ENCODE results near the gene GIT2.

GIT2 gene

GRCh38 chr12:109946505-109946904, 49.7 kb downstream of the GIT2 start:
- Histone ChIP-seq H3K4me3 (ENCODE audit: low read depth, low read length) (no peak overlapping the region), H3K27me3 (ENCODE audit: control insufficient read depth, insufficient read depth, low read length) (no peaks in the 10 kb centered on the region), H3K36me3 (ENCODE audit: control insufficient read depth, insufficient read depth, low read length) (peaks cover 21% of the 10 kb centered on the region), H3K27ac (ENCODE audit: low read depth, low read length) (no peak overlapping the region), H3K9me3 (ENCODE audit: control insufficient read depth, insufficient read depth, low read depth, low read length) (no peaks in the 10 kb centered on the region), H3K9ac (ENCODE audit: low read length) (no peak overlapping the region), H3K4me1 (ENCODE audit: control insufficient read depth, insufficient read depth, low read length) (peaks cover 24% of the 10 kb centered on the region)

GRCh38 chr12:109944561-109945359, 51.4 kb downstream of the GIT2 start:
- peak overlapping the region; percentile 0 for H3K9ac ChIP-seq (ENCODE audit: low read length)

GRCh38 chr12:109943811-109944210, 52.4 kb downstream of the GIT2 start:
- Histone ChIP-seq H3K9me3 (ENCODE audit: control insufficient read depth, insufficient read depth, low read depth, low read length) (no peaks in the 10 kb centered on the region), H3K27ac (ENCODE audit: low read depth, low read length) (no peak overlapping the region), H3K4me3 (ENCODE audit: low read depth, low read length) (no peak overlapping the region), H3K36me3 (ENCODE audit: control insufficient read depth, insufficient read depth, low read length) (peaks cover 8% of the 10 kb centered on the region), H3K27me3 (ENCODE audit: control insufficient read depth, insufficient read depth, low read length) (no peaks in the 10 kb centered on the region), H3K9ac (ENCODE audit: low read length) (no peak overlapping the region), H3K4me1 (ENCODE audit: control insufficient read depth, insufficient read depth, low read length) (peaks cover 22% of the 10 kb centered on the region)

More at GRCh38 chr12:109944561-109945359, 51.4 kb downstream of the GIT2 start:
- peaks cover 22% of the 10 kb centered on the region for H3K4me1 ChIP-seq (ENCODE audit: control insufficient read depth, insufficient read depth, low read length)
- H3K27me3 ChIP-seq (ENCODE audit: control insufficient read depth, insufficient read depth, low read length) = no peaks in the 10 kb centered on the region
- H3K4me3 ChIP-seq (ENCODE audit: low read depth, low read length) = no peak overlapping the region
- H3K36me3 ChIP-seq (ENCODE audit: control insufficient read depth, insufficient read depth, low read length) = peaks cover 4% of the 10 kb centered on the region
- no peaks in the 10 kb centered on the region for H3K9me3 ChIP-seq (ENCODE audit: control insufficient read depth, insufficient read depth, low read depth, low read length)
- no peak overlapping the region for H3K27ac ChIP-seq (ENCODE audit: low read depth, low read length)

GRCh38 chr12:109940339-109940923, 55.7 kb downstream of the GIT2 start:
- Histone ChIP-seq H3K9me3 (ENCODE audit: control insufficient read depth, insufficient read depth, low read depth, low read length) (no peaks in the 10 kb centered on the region), H3K36me3 (ENCODE audit: control insufficient read depth, insufficient read depth, low read length) (peaks cover 28% of the 10 kb centered on the region), H3K9ac (ENCODE audit: low read length) (no peak overlapping the region), H3K27ac (ENCODE audit: low read depth, low read length) (no peak overlapping the region), H3K27me3 (ENCODE audit: control insufficient read depth, insufficient read depth, low read length) (no peaks in the 10 kb centered on the region), H3K4me1 (ENCODE audit: control insufficient read depth, insufficient read depth, low read length) (peaks cover 11% of the 10 kb centered on the region), H3K4me3 (ENCODE audit: low read depth, low read length) (no peak overlapping the region)

GRCh38 chr12:109939504-109939903, 56.7 kb downstream of the GIT2 start:
- Histone ChIP-seq H3K9ac (ENCODE audit: low read length) (no peak overlapping the region), H3K36me3 (ENCODE audit: control insufficient read depth, insufficient read depth, low read length) (peaks cover 31% of the 10 kb centered on the region), H3K27me3 (ENCODE audit: control insufficient read depth, insufficient read depth, low read length) (no peaks in the 10 kb centered on the region), H3K27ac (ENCODE audit: low read depth, low read length) (no peak overlapping the region), H3K4me1 (ENCODE audit: control insufficient read depth, insufficient read depth, low read length) (peaks cover 2% of the 10 kb centered on the region; the same call in 1 of the 2 replicates), H3K9me3 (ENCODE audit: control insufficient read depth, insufficient read depth, low read depth, low read length) (no peaks in the 10 kb centered on the region), H3K4me3 (ENCODE audit: low read depth, low read length) (no peak overlapping the region)

DNA sequence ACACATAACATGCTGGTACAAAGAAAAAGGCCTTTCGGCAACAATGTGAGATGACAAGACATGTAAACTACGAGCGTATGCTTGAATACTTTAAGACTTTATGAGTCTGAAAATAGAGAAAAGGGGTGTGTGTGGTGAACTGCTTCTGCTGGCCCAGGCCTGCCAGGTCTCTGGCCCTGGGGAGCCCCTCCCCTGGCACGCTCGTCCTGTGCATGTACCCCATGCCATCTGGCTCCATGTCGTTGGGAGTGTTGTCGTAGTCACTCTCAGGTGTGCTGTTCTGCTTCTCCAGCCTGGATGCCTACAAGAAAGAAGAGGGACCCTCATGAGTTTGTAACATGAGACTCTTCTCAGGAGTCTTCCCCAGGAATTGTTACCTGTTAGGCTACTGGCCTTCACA, 57.2 kb downstream of the GIT2 start:
- H3K27ac ChIP-seq (ENCODE audit: low read depth, low read length) = no peak overlapping the region

DNA sequence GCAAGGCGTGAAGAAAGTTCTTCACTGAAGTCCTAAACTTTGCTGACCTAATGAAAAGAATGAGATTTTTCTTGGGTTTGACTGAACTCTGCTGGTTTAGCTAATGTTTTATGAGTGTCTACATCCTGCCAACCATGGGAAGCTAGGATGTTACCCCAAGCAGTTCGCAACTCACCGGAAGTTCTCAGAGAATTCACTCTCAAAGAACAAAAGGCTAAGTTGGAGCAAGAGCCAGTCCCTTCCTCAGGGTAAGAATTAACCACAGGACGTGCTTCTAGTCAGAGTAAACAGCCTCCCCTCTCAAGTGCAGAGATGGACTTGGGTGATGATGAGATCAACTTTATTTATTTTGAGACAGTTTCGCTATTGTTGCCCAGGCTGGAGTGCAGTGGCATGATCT, 58.8 kb downstream of the GIT2 start:
- Histone ChIP-seq H3K4me1 (ENCODE audit: control insufficient read depth, insufficient read depth, low read length) (no peaks in the 10 kb centered on the region), H3K36me3 (ENCODE audit: control insufficient read depth, insufficient read depth, low read length) (peaks cover 48% of the 10 kb centered on the region), H3K4me3 (ENCODE audit: low read depth, low read length) (no peak overlapping the region), H3K9ac (ENCODE audit: low read length) (no peak overlapping the region), H3K27me3 (ENCODE audit: control insufficient read depth, insufficient read depth, low read length) (no peaks in the 10 kb centered on the region), H3K9me3 (ENCODE audit: control insufficient read depth, insufficient read depth, low read depth, low read length) (no peaks in the 10 kb centered on the region), H3K27ac (ENCODE audit: low read depth, low read length) (no peak overlapping the region)

More for the DNA sequence above, 57.2 kb downstream of the GIT2 start:
- Histone ChIP-seq H3K36me3 (ENCODE audit: control insufficient read depth, insufficient read depth, low read length) (peaks cover 34% of the 10 kb centered on the region), H3K4me3 (ENCODE audit: low read depth, low read length) (no peak overlapping the region), H3K4me1 (ENCODE audit: control insufficient read depth, insufficient read depth, low read length) (no peaks in the 10 kb centered on the region), H3K9ac (ENCODE audit: low read length) (no peak overlapping the region), H3K9me3 (ENCODE audit: control insufficient read depth, insufficient read depth, low read depth, low read length) (no peaks in the 10 kb centered on the region), H3K27me3 (ENCODE audit: control insufficient read depth, insufficient read depth, low read length) (no peaks in the 10 kb centered on the region)

GRCh38 chr12:109934026-109934425, 62.1 kb downstream of the GIT2 start:
- H3K9ac ChIP-seq (ENCODE audit: low read length) = no peak overlapping the region
- no peaks in the 10 kb centered on the region for H3K9me3 ChIP-seq (ENCODE audit: control insufficient read depth, insufficient read depth, low read depth, low read length)
- H3K36me3 ChIP-seq (ENCODE audit: control insufficient read depth, insufficient read depth, low read length) = peaks cover 65% of the 10 kb centered on the region
- H3K27ac ChIP-seq (ENCODE audit: low read depth, low read length) = no peak overlapping the region
- H3K4me1 ChIP-seq (ENCODE audit: control insufficient read depth, insufficient read depth, low read length) = no peaks in the 10 kb centered on the region
- no peak overlapping the region for H3K4me3 ChIP-seq (ENCODE audit: low read depth, low read length)
- no peaks in the 10 kb centered on the region for H3K27me3 ChIP-seq (ENCODE audit: control insufficient read depth, insufficient read depth, low read length)

DNA sequence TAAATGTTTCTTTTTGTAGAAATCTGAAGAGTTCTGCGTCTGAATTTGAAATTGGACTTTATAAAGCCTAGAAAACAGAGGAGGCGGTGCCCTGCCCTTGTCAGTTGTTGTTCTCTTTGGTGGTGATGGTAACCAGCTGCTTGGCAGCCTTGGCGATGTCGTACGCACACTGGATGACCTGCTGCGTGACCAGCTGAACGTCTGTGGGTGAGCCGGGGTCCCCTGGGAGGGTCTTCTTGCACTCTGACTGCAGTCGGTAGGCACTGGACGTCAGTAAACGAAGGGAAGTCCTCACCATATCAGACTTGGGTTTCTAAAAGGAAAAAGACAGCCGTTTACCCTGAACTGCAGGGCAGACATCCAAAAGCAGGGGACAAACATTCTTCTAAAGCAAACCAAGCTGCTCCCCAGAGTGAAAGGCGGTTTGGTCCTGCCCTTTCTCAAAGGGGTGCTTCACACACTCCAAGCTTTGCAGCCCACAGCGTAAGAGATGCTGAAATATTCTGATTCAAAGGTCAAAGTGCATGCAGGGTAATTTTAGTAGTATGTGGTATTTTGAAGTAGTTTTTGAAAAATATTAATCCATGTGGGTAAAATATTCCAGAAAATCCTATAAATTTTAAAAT, 63.2 kb downstream of the GIT2 start:
- no peaks in the 10 kb centered on the region for H3K27me3 ChIP-seq (ENCODE audit: control insufficient read depth, insufficient read depth, low read length)
- H3K27ac ChIP-seq (ENCODE audit: low read depth, low read length) = no peak overlapping the region
- no peaks in the 10 kb centered on the region for H3K4me1 ChIP-seq (ENCODE audit: control insufficient read depth, insufficient read depth, low read length)
- peaks cover 55% of the 10 kb centered on the region for H3K36me3 ChIP-seq (ENCODE audit: control insufficient read depth, insufficient read depth, low read length)
- H3K4me3 ChIP-seq (ENCODE audit: low read depth, low read length) = no peak overlapping the region
- no peaks in the 10 kb centered on the region for H3K9me3 ChIP-seq (ENCODE audit: control insufficient read depth, insufficient read depth, low read depth, low read length)
- no peak overlapping the region for H3K9ac ChIP-seq (ENCODE audit: low read length)

GRCh38 chr12:109931143-109931542, 65.0 kb downstream of the GIT2 start:
- H3K27me3 ChIP-seq (ENCODE audit: control insufficient read depth, insufficient read depth, low read length) = no peaks in the 10 kb centered on the region
- no peaks in the 10 kb centered on the region for H3K4me1 ChIP-seq (ENCODE audit: control insufficient read depth, insufficient read depth, low read length)
- no peak overlapping the region; the same call in 1 of the 2 replicates for H3K27ac ChIP-seq (ENCODE audit: low read depth, low read length)
- H3K4me3 ChIP-seq (ENCODE audit: low read depth, low read length) = no peak overlapping the region
- no peaks in the 10 kb centered on the region for H3K9me3 ChIP-seq (ENCODE audit: control insufficient read depth, insufficient read depth, low read depth, low read length)
- no peak overlapping the region for H3K9ac ChIP-seq (ENCODE audit: low read length)
- peaks cover 42% of the 10 kb centered on the region for H3K36me3 ChIP-seq (ENCODE audit: control insufficient read depth, insufficient read depth, low read length)

Measured in HUES6 (cell line).